Upper lobe of right lung (tissue), 1 donor: Measurements from ENCODE around the gene PSMB1. TPM values are rescaled to one million over a fixed set of nuclear protein-coding genes. Genes with fewer than 3 reads are reported as not detected.

Experiments used
- ATAC-seq: fragments of 200-7000 bp; cut with Tn5 transposase; one replicate; pipeline ENCODE4 v1.9.1; 2020; ENCODE audit warnings: mild to moderate bottlenecking, moderate library complexity
- DNase-seq: peaks from one replicate; pipeline ENCODE4 v3.0.0-alpha.2; 2020
- H3K27ac ChIP-seq: fragments of 200-600 bp; one replicate; pipeline ENCODE4 v1.8.0; 2022
- H3K27me3 ChIP-seq: fragments of 200-600 bp; one replicate; pipeline ENCODE4 v1.8.0; 2022; ENCODE audit warnings: mild to moderate bottlenecking
- H3K36me3 ChIP-seq: fragments of 200-600 bp; one replicate; pipeline ENCODE4 v1.8.0; 2022
- H3K4me1 ChIP-seq: fragments of 200-600 bp; one replicate; pipeline ENCODE4 v1.8.0; 2022
- H3K4me3 ChIP-seq: fragments of 200-600 bp; one replicate; pipeline ENCODE4 v1.8.0; 2022; ENCODE audit warnings: mild to moderate bottlenecking
- H3K9me3 ChIP-seq: fragments of 200-600 bp; one replicate; pipeline ENCODE4 v1.8.0; 2022
- intact Hi-C: fragments of 100-400 bp; cut with DNase I; formaldehyde crosslinking; loops from one replicate; pipeline ENCODE4 v1.11.0; 2022
- long read RNA-seq: library from polyadenylated mRNA; unstranded; transcript quantifications from one replicate; pipeline ENCODE4 v2.0.0, GENCODE V29; 2021
- total RNA-seq: library from RNA; stranded (reverse); fragmentation: NEBNext Ultra II Directional; extraction: Animal tissue kit (Norgen Biotek cat#: 25700); gene quantifications from one replicate; pipeline ENCODE4 v1.2.1, GENCODE V29; 2021
- TF ChIP-seq, protein P1 (sequence below): fragments of 200-600 bp; IDR thresholded peaks from one replicate; pipeline ENCODE4 v1.8.0; 2022; ENCODE audit warnings: antibody characterized with exemption
- donor health status: DM: no; HTN: yes; CAD: no; lungs with severe emphysema.

The PSMB1 gene
- total RNA-seq: 111 TPM
- long read RNA-seq, transcript PSMB1-201 (6 exons, 928 nt): major isoform, 77 of 100 reads
- long read RNA-seq, partial matches to known transcripts: 19 of 100 reads
- long read RNA-seq, other reads (novel, unspliced or antisense): 2 of 100 reads

DNA sequence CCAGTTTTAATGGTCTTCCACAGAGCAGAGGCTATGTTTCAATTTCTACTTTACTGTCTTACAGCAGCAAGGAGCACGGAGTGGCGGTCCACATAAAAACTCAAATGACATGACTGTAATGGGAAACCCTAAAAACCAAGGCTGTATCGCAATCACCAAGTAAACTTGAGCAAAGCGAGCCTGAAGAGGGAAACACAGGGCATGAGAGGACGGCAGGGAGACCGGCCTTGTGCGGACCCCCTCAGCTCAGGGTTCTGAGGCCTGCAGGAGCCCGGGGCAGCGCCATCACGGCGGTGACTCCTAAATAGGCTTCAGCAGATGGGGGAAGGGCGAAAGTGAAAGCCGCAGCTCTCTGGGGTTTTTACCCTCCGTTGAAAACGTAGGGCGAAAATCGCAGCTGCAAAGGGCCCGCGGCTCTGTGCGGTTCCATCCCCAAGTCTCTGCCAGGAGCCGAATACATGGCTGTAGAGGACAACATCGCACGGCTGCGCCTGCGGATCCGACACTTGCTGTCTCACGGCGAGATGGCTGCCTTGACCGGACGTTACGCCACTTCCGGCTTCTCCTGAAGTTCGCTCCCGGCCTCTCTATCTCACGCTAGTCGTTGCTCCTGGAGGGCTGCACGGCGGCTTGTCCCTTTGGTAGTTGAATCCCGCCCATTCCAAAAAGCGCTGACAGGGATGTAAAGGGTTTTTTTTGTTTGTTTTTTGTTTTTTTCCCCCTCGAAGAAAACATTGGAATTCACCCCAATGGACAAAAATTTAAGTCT lies at the start of gene PSMB1:
Gene PSMB1, minus strand, starts transcription at position 543 of the 769 bp plus-strand sequence. Its CDS starts 65 bp downstream, at position 478.
- DNase-seq (peak; percentile 96), ATAC-seq (peak; percentile 89)
- no peaks in the 10 kb centered on the region for H3K9me3 ChIP-seq
- H3K4me1 ChIP-seq: peaks cover 39% of the 10 kb centered on the region
- peak within 1 kb of the TSS; percentile 92 for H3K4me3 ChIP-seq
- intact Hi-C loops: no loop called here
- H3K36me3 ChIP-seq: peaks cover 27% of the 10 kb centered on the region
- TF ChIP-seq, protein P1, sequence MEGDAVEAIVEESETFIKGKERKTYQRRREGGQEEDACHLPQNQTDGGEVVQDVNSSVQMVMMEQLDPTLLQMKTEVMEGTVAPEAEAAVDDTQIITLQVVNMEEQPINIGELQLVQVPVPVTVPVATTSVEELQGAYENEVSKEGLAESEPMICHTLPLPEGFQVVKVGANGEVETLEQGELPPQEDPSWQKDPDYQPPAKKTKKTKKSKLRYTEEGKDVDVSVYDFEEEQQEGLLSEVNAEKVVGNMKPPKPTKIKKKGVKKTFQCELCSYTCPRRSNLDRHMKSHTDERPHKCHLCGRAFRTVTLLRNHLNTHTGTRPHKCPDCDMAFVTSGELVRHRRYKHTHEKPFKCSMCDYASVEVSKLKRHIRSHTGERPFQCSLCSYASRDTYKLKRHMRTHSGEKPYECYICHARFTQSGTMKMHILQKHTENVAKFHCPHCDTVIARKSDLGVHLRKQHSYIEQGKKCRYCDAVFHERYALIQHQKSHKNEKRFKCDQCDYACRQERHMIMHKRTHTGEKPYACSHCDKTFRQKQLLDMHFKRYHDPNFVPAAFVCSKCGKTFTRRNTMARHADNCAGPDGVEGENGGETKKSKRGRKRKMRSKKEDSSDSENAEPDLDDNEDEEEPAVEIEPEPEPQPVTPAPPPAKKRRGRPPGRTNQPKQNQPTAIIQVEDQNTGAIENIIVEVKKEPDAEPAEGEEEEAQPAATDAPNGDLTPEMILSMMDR: no peak
- H3K27ac ChIP-seq: peak within 1 kb of the TSS; percentile 94
- no peaks in the 10 kb centered on the region for H3K27me3 ChIP-seq

DNA sequence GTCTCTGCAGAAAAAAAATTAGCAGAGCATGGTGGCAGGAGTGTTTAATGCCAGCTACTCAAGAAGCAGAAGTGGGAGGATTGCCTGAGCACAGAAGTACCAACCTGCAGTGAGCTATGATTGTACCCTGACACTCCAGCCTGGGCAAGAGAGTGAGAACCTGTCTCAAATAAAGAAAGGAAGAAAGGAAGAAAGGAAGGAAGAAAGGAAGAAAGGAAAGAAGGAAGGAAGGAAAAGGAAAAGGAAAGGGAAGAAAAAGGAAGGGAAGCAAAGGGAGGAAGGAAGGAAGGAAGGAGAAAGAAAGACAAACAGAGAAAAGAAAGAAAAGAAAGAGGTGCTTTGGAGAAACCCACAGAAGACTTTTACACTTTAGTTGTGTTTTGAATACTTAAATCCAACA lies 44.2 kb upstream of the PSMB1 start:
- intact Hi-C loops: no loop called here
- TF ChIP-seq, protein P1: no peak
- DNase-seq: no peak
- H3K9me3 ChIP-seq: no peaks in the 10 kb centered on the region
- no peak for ATAC-seq
- H3K4me1 ChIP-seq: no peaks in the 10 kb centered on the region
- no peaks in the 10 kb centered on the region for H3K27me3 ChIP-seq
- no peak overlapping the region for H3K27ac ChIP-seq
- H3K36me3 ChIP-seq: no peaks in the 10 kb centered on the region
- no peak overlapping the region for H3K4me3 ChIP-seq

DNA sequence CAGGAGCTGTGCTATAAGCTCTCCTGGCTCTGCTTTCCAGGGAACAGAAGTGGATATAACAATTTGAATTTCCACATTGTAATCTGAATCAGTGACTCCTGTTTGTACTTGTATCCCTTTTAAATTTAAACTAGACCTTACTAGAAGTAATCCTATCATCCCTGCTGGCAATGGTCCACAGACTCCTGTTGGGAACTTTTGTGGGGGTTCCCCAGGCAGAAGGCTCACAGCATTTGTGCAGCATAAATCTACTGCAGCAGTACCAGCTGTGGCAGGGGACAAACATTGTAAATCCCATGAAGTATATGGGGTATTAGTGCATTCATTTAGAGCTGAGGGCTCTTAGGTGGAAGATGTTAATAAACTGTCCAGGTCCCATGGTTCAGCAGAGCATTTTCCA lies 43.3 kb upstream of the PSMB1 start:
- H3K4me3 ChIP-seq: no peak overlapping the region
- no peaks in the 10 kb centered on the region for H3K9me3 ChIP-seq
- no peak overlapping the region for H3K27ac ChIP-seq
- TF ChIP-seq, protein P1: no peak
- H3K36me3 ChIP-seq: no peaks in the 10 kb centered on the region
- DNase-seq: no peak
- H3K4me1 ChIP-seq: no peaks in the 10 kb centered on the region
- no peaks in the 10 kb centered on the region for H3K27me3 ChIP-seq
- intact Hi-C loops: no loop called here
- ATAC-seq: no peak

DNA sequence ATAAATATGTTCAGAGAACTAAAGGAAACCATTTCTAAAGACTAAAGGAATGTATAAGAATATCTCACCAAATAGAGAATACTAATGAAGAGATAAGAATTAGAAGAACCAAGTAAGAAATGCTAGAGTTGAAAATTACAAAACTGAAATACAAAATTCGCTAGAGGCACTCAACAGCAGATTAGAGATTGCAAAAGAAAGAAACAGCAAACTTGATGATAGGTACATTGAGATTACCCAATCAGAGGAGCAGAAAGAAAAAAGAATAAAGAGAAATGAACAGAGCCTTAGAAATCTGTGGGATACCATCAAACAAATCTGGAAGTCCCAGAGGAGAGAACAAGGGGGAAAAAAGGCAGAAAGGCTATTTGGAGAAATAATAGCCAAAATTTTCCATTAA lies 37.6 kb upstream of the PSMB1 start:
- TF ChIP-seq, protein P1: no peak
- DNase-seq: no peak
- ATAC-seq: no peak
- H3K4me1 ChIP-seq: peaks cover under 1% of the 10 kb centered on the region
- no peak overlapping the region for H3K27ac ChIP-seq
- intact Hi-C loops: no loop called here
- no peaks in the 10 kb centered on the region for H3K27me3 ChIP-seq
- no peaks in the 10 kb centered on the region for H3K36me3 ChIP-seq
- no peaks in the 10 kb centered on the region for H3K9me3 ChIP-seq
- H3K4me3 ChIP-seq: no peak overlapping the region

DNA sequence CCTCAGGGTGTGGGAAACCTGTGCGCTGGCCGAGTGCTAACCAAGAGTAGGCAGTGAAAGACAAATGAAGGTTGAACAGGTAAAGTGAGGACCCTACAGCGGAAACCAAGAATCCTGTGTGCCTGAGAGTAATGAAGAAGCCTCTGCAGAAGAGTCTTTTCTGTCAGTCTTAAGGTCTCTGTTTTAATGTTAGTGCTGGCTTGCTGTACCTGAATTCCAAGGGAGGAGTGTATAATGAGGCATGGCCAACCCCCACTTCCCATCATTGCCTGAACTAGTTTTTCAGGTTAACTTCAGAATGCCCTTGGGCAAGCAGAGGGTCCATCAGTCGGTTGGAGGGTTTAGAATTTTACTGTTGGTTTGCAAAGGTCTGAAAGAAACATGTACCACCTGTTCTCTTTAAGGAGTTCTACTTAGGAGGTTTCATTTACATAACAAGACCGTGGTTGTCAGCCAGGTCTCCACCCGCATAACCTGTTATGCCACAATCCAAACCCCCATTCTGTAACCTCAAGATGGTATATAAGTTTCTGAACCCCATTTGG lies 31.9 kb upstream of the PSMB1 start:
- H3K4me3 ChIP-seq: peak overlapping the region; percentile 98
- H3K36me3 ChIP-seq: peaks cover 24% of the 10 kb centered on the region
- H3K9me3 ChIP-seq: no peaks in the 10 kb centered on the region
- H3K27me3 ChIP-seq: no peaks in the 10 kb centered on the region
- H3K27ac ChIP-seq: peak overlapping the region; percentile 93
- no peak for DNase-seq
- TF ChIP-seq, protein P1: no peak
- ATAC-seq: no peak
- intact Hi-C loops: no loop called here
- peaks cover 18% of the 10 kb centered on the region for H3K4me1 ChIP-seq
